ENCODE measurements around the gene CERCAM. TPM values are rescaled to one million over a fixed set of nuclear protein-coding genes. Genes with fewer than 3 reads are reported as not detected.

The CERCAM gene
- total RNA-seq, 2 experiments from 2014 or later, result 3.3 to 3.5 TPM

GRCh38 chr9:128393145-128393775 lies 27.4 kb upstream of the CERCAM start:
- H3K4me1 Mint-ChIP-seq (ENCODE audit: low read depth), result peaks cover 3% of the 10 kb centered on the region
- no peak for DNase-seq
- no peak overlapping the region for H3K27ac Mint-ChIP-seq
- CTCF ChIA-PET, result interaction anchor here (0.6 kb wide), 1 partner anchor 72 kb away, joined by 3 read pairs; no protein-coding TSS in a partner anchor
- no peak overlapping the region for H3K4me3 Mint-ChIP-seq
- peaks cover 20% of the 10 kb centered on the region for H3K36me3 Mint-ChIP-seq (ENCODE audit: low read depth)
- ATAC-seq, result no peak
- no peaks in the 10 kb centered on the region for H3K9me3 Mint-ChIP-seq
- TF ChIP-seq CTCF (IDR thresholded peaks at IDR 0.05), result no peak
- POLR2A ChIA-PET, result no interaction called here
- intact Hi-C loops (cut with micrococcal nuclease), result no loop called here
- peaks cover 12% of the 10 kb centered on the region for H3K27me3 Mint-ChIP-seq

GRCh38 chr9:128393970-128394369 lies 26.7 kb upstream of the CERCAM start:
- ATAC-seq (no peak), DNase-seq (no peak)
- ChIA-PET CTCF (interaction anchor here (0.6 to 1.3 kb wide), 2 partner anchors 32 to 71 kb away, joined by 3 to 5 read pairs; no protein-coding TSS in a partner anchor), POLR2A (no interaction called here)
- Mint-ChIP-seq H3K4me3 (no peak overlapping the region), H3K27ac (no peak overlapping the region), H3K36me3 (ENCODE audit: low read depth) (peaks cover 18% of the 10 kb centered on the region), H3K9me3 (no peaks in the 10 kb centered on the region), H3K4me1 (ENCODE audit: low read depth) (peaks cover 3% of the 10 kb centered on the region), H3K27me3 (peaks cover 12% of the 10 kb centered on the region)
- TF ChIP-seq CTCF (IDR thresholded peaks at IDR 0.05), result no peak
- intact Hi-C loops (cut with micrococcal nuclease), result no loop called here

GRCh38 chr9:128394379-128395168 lies 26.1 kb upstream of the CERCAM start:
- Mint-ChIP-seq H3K27me3 (peaks cover 12% of the 10 kb centered on the region), H3K27ac (no peak overlapping the region), H3K9me3 (no peaks in the 10 kb centered on the region), H3K4me1 (ENCODE audit: low read depth) (peaks cover 3% of the 10 kb centered on the region), H3K36me3 (ENCODE audit: low read depth) (peaks cover 15% of the 10 kb centered on the region), H3K4me3 (no peak overlapping the region)
- intact Hi-C loops (cut with micrococcal nuclease), result no loop called here
- CTCF ChIA-PET, result interaction anchor here (1.3 kb wide), 1 partner anchor 32 kb away, joined by 5 read pairs; no protein-coding TSS in a partner anchor
- no peak for ATAC-seq
- DNase-seq, result no peak
- no peak for TF ChIP-seq CTCF (IDR thresholded peaks at IDR 0.05)
- POLR2A ChIA-PET, result no interaction called here

GRCh38 chr9:128396970-128397613 lies 23.6 kb upstream of the CERCAM start:
- Mint-ChIP-seq H3K36me3 (ENCODE audit: low read depth) (peaks cover 6% of the 10 kb centered on the region), H3K9me3 (no peaks in the 10 kb centered on the region), H3K4me3 (no peak overlapping the region), H3K27ac (no peak overlapping the region), H3K4me1 (ENCODE audit: low read depth) (peaks cover 3% of the 10 kb centered on the region), H3K27me3 (peaks cover 12% of the 10 kb centered on the region)
- no peak for TF ChIP-seq CTCF (IDR thresholded peaks at IDR 0.05)
- intact Hi-C loops (cut with micrococcal nuclease), result no loop called here
- CTCF ChIA-PET, result no interaction called here
- POLR2A ChIA-PET, result no interaction called here
- DNase-seq (no peak), ATAC-seq (no peak)

GRCh38 chr9:128397831-128398230 lies 22.8 kb upstream of the CERCAM start:
- Mint-ChIP-seq H3K27ac (no peak overlapping the region), H3K4me1 (ENCODE audit: low read depth) (peaks cover 3% of the 10 kb centered on the region), H3K27me3 (peaks cover 12% of the 10 kb centered on the region), H3K9me3 (no peaks in the 10 kb centered on the region), H3K36me3 (ENCODE audit: low read depth) (peaks cover 4% of the 10 kb centered on the region), H3K4me3 (no peak overlapping the region)
- ATAC-seq (no peak), DNase-seq (no peak)
- no peak for TF ChIP-seq CTCF (IDR thresholded peaks at IDR 0.05)
- intact Hi-C loops (cut with micrococcal nuclease), result no loop called here
- POLR2A ChIA-PET, result no interaction called here
- CTCF ChIA-PET, result no interaction called here
